ENCODE results near the gene LRRN4CL. TPM values are rescaled to one million over a fixed set of nuclear protein-coding genes. Genes with fewer than 3 reads are reported as not detected.
"Not testable (repeated sequence)": the region's sequence is repeated elsewhere in the genome, so short reads cannot be mapped to it uniquely, and the experiment has no call there.

Gene LRRN4CL
- not detected for polyA plus RNA-seq (2013, experiment 1 of 2)
- polyA plus RNA-seq (2013, experiment 2 of 2): 0.01 TPM

- Histone ChIP-seq H3K23ac (ENCODE audit: low read depth, low read length, poor library complexity) (peak within 1 kb of the TSS; percentile 65), H3K36me3 (replicated peaks in 1 of 2; ENCODE audit: control insufficient read depth in 2 of 2, insufficient read depth in 2 of 2, low read length in 2 of 2) (peaks cover 29 to 53% of the 10 kb centered on the region in 2 donors), H2BK12ac (ENCODE audit: low read length) (no peak within 1 kb of the TSS), H3K27me3 (ENCODE audit: control insufficient read depth in 3 of 3, insufficient read depth in 3 of 3, low read depth in 1 of 3, low read length in 3 of 3) (no peaks in the 10 kb centered on the region), H3K9ac (ENCODE audit: low read depth, low read length, poor library complexity) (no peak within 1 kb of the TSS), H3K14ac (ENCODE audit: low read length) (no peak within 1 kb of the TSS), H3K79me1 (ENCODE audit: low read depth, low read length) (no peaks in the 10 kb centered on the region), H2BK120ac (ENCODE audit: low read depth, low read length) (no peak within 1 kb of the TSS), H3K18ac (ENCODE audit: low read length) (no peak within 1 kb of the TSS), H3K9me3 (replicated peaks in 1 of 2; ENCODE audit: control insufficient read depth in 2 of 2, insufficient read depth in 1 of 2, low read depth in 1 of 2, low read length in 2 of 2) (no peaks in the 10 kb centered on the region), H3K4me3 (ENCODE audit: low read length in 2 of 2) (no peak within 1 kb of the TSS), H3K4me1 (ENCODE audit: control insufficient read depth in 2 of 2, insufficient read depth in 1 of 2, low read depth in 1 of 2, low read length in 2 of 2) (no peaks in the 10 kb centered on the region), H2BK15ac (ENCODE audit: low read length) (no peak within 1 kb of the TSS), H3K4me2 (ENCODE audit: insufficient read depth, low read length, poor library complexity, severe bottlenecking) (no peak within 1 kb of the TSS), H3K4ac (ENCODE audit: low read length) (no peak within 1 kb of the TSS), H4K91ac (ENCODE audit: low read depth, low read length, poor library complexity) (no peak within 1 kb of the TSS), H4K8ac (ENCODE audit: low read depth, low read length) (no peak within 1 kb of the TSS), H2BK5ac (ENCODE audit: low read length) (peak within 1 kb of the TSS; percentile 24), H2AK5ac (ENCODE audit: low read depth, low read length) (no peak within 1 kb of the TSS), H2AFZ (ENCODE audit: low read length) (no peak within 1 kb of the TSS), H3K27ac (replicated peaks; ENCODE audit: low read length) (no peak within 1 kb of the TSS)
- no peak for DNase-seq (ENCODE audit: low spot score)
- WGBS, 2 donors (ENCODE audit: extremely low coverage in 2 of 2, insufficient read length in 2 of 2, insufficient replicate concordance in 1 of 2): no CpG with 5 or more reads among the region's 11 CpGs
These were observed at the start of gene LRRN4CL for GRCh38 chr11:62689421-62690183. LRRN4CL (minus strand) TSS chr11:62689530; CDS start chr11:62688508, 1,022 bp downstream.

DNA sequence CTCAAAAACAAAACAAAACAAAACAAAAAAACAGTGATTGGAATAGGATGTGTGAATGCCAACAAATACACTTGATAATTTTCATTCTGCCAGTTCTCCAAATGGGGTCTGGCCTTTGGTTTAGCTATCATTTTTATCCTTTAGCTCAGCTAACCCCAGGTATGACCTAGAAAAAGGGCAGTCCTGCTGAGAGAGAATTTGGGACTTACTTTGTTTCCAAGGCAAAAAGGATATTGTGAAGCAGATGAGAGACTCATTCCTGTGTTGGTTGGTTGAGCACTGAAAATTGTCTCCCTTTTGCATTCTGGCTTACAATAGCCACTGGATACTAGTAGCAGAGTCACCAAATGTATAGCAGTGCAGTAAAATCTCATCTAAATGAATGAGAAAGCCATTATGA is 47.9 kb upstream of the LRRN4CL start:
- H2BK15ac ChIP-seq (ENCODE audit: low read length): no peak overlapping the region
- no peak overlapping the region for H3K4me2 ChIP-seq (ENCODE audit: insufficient read depth, low read length, poor library complexity, severe bottlenecking)
- no peak overlapping the region for H2BK120ac ChIP-seq (ENCODE audit: low read depth, low read length)
- peaks cover 14 to 80% of the 10 kb centered on the region in 2 donors for H3K36me3 ChIP-seq (replicated peaks in 1 of 2; ENCODE audit: control insufficient read depth in 2 of 2, insufficient read depth in 2 of 2, low read length in 2 of 2)
- no peaks in the 10 kb centered on the region for H3K4me1 ChIP-seq (ENCODE audit: control insufficient read depth in 2 of 2, insufficient read depth in 1 of 2, low read depth in 1 of 2, low read length in 2 of 2)
- H4K8ac ChIP-seq (ENCODE audit: low read depth, low read length): no peak overlapping the region
- no peak overlapping the region for H3K14ac ChIP-seq (ENCODE audit: low read length)
- no peak overlapping the region for H3K18ac ChIP-seq (ENCODE audit: low read length)
- no peak overlapping the region for H3K4ac ChIP-seq (ENCODE audit: low read length)
- no peak for DNase-seq (ENCODE audit: low spot score)
- H3K27ac ChIP-seq (replicated peaks; ENCODE audit: low read length): no peak overlapping the region
- no peak overlapping the region for H2BK12ac ChIP-seq (ENCODE audit: low read length)
- no peaks in the 10 kb centered on the region for H3K27me3 ChIP-seq (ENCODE audit: control insufficient read depth in 3 of 3, insufficient read depth in 3 of 3, low read depth in 1 of 3, low read length in 3 of 3)
- no peak overlapping the region for H2AFZ ChIP-seq (ENCODE audit: low read length)
- H3K4me3 ChIP-seq (ENCODE audit: low read length in 2 of 2): no peak overlapping the region
- H3K9me3 ChIP-seq (replicated peaks in 1 of 2; ENCODE audit: control insufficient read depth in 2 of 2, insufficient read depth in 1 of 2, low read depth in 1 of 2, low read length in 2 of 2): no peaks in the 10 kb centered on the region
- H3K9ac ChIP-seq (ENCODE audit: low read depth, low read length, poor library complexity): no peak overlapping the region
- no peak overlapping the region for H2BK5ac ChIP-seq (ENCODE audit: low read length)
- H4K91ac ChIP-seq (ENCODE audit: low read depth, low read length, poor library complexity): no peak overlapping the region
- H3K79me1 ChIP-seq (ENCODE audit: low read depth, low read length): peaks cover 4% of the 10 kb centered on the region
- H2AK5ac ChIP-seq (ENCODE audit: low read depth, low read length): no peak overlapping the region
- no peak overlapping the region for H3K23ac ChIP-seq (ENCODE audit: low read depth, low read length, poor library complexity)

DNA sequence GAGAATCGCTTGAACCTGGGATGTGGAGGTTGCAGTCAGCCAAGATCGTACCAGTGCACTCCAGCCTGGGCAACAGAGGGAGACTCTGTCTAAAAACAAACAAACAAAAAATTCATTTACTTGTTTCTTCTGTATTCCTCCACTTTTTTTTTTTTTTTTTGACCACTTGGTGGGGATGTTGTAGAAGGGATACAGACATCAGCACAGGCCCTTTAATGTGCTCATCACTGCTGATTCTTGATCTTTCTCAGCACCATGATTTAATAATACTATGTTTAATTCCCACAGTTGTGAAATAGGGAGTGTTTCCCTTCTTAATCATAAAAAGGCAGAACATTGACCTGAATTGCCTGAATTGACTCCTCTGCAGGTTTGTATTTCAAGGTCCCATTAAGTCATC is 43.5 kb upstream of the LRRN4CL start:
- H3K9me3 ChIP-seq (replicated peaks in 1 of 2; ENCODE audit: control insufficient read depth in 2 of 2, insufficient read depth in 1 of 2, low read depth in 1 of 2, low read length in 2 of 2): no peaks in the 10 kb centered on the region
- DNase-seq (ENCODE audit: low spot score): no peak
- H2BK15ac ChIP-seq (ENCODE audit: low read length): no peak overlapping the region
- H3K4me1 ChIP-seq (ENCODE audit: control insufficient read depth in 2 of 2, insufficient read depth in 1 of 2, low read depth in 1 of 2, low read length in 2 of 2): peaks cover 0 to 4% of the 10 kb centered on the region in 2 donors
- no peak overlapping the region for H2AK5ac ChIP-seq (ENCODE audit: low read depth, low read length)
- no peak overlapping the region for H4K91ac ChIP-seq (ENCODE audit: low read depth, low read length, poor library complexity)
- H3K14ac ChIP-seq (ENCODE audit: low read length): no peak overlapping the region
- H3K23ac ChIP-seq (ENCODE audit: low read depth, low read length, poor library complexity): no peak overlapping the region
- H2BK5ac ChIP-seq (ENCODE audit: low read length): no peak overlapping the region
- no peak overlapping the region for H3K9ac ChIP-seq (ENCODE audit: low read depth, low read length, poor library complexity)
- H2BK12ac ChIP-seq (ENCODE audit: low read length): no peak overlapping the region
- H2BK120ac ChIP-seq (ENCODE audit: low read depth, low read length): no peak overlapping the region
- no peaks in the 10 kb centered on the region for H3K27me3 ChIP-seq (ENCODE audit: control insufficient read depth in 3 of 3, insufficient read depth in 3 of 3, low read depth in 1 of 3, low read length in 3 of 3)
- H2AFZ ChIP-seq (ENCODE audit: low read length): no peak overlapping the region
- no peak overlapping the region for H3K27ac ChIP-seq (replicated peaks; ENCODE audit: low read length)
- peaks cover 8% of the 10 kb centered on the region for H3K79me1 ChIP-seq (ENCODE audit: low read depth, low read length)
- peaks cover 9 to 59% of the 10 kb centered on the region in 2 donors for H3K36me3 ChIP-seq (replicated peaks in 1 of 2; ENCODE audit: control insufficient read depth in 2 of 2, insufficient read depth in 2 of 2, low read length in 2 of 2)
- no CpG with 5 or more reads among the region's 2 CpGs for WGBS, 2 donors (ENCODE audit: extremely low coverage in 2 of 2, insufficient read length in 2 of 2, insufficient replicate concordance in 1 of 2)
- no peak overlapping the region for H4K8ac ChIP-seq (ENCODE audit: low read depth, low read length)
- no peak overlapping the region for H3K4me3 ChIP-seq (ENCODE audit: low read length in 2 of 2)
- H3K4ac ChIP-seq (ENCODE audit: low read length): no peak overlapping the region
- no peak overlapping the region for H3K4me2 ChIP-seq (ENCODE audit: insufficient read depth, low read length, poor library complexity, severe bottlenecking)
- no peak overlapping the region for H3K18ac ChIP-seq (ENCODE audit: low read length)

- not testable (repeated sequence) for H2BK15ac ChIP-seq (ENCODE audit: low read length); H4K8ac ChIP-seq (ENCODE audit: low read depth, low read length); H3K18ac ChIP-seq (ENCODE audit: low read length); H3K4ac ChIP-seq (ENCODE audit: low read length); H2BK12ac ChIP-seq (ENCODE audit: low read length); DNase-seq (ENCODE audit: low spot score); H2BK120ac ChIP-seq (ENCODE audit: low read depth, low read length); H3K9ac ChIP-seq (ENCODE audit: low read depth, low read length, poor library complexity); H3K27me3 ChIP-seq (ENCODE audit: control insufficient read depth in 3 of 3, insufficient read depth in 3 of 3, low read depth in 1 of 3, low read length in 3 of 3); H4K91ac ChIP-seq (ENCODE audit: low read depth, low read length, poor library complexity); H3K27ac ChIP-seq (replicated peaks; ENCODE audit: low read length); H3K4me1 ChIP-seq (ENCODE audit: control insufficient read depth in 2 of 2, insufficient read depth in 1 of 2, low read depth in 1 of 2, low read length in 2 of 2); H2BK5ac ChIP-seq (ENCODE audit: low read length); H3K23ac ChIP-seq (ENCODE audit: low read depth, low read length, poor library complexity); H3K14ac ChIP-seq (ENCODE audit: low read length); H3K79me1 ChIP-seq (ENCODE audit: low read depth, low read length); H3K9me3 ChIP-seq (replicated peaks in 1 of 2; ENCODE audit: control insufficient read depth in 2 of 2, insufficient read depth in 1 of 2, low read depth in 1 of 2, low read length in 2 of 2); H2AK5ac ChIP-seq (ENCODE audit: low read depth, low read length); H3K4me2 ChIP-seq (ENCODE audit: insufficient read depth, low read length, poor library complexity, severe bottlenecking); H2AFZ ChIP-seq (ENCODE audit: low read length)
- Histone ChIP-seq H3K36me3 (replicated peaks in 1 of 2; ENCODE audit: control insufficient read depth in 2 of 2, insufficient read depth in 2 of 2, low read length in 2 of 2) (peaks cover 5 to 46% of the 10 kb centered on the region in 2 donors), H3K4me3 (ENCODE audit: low read length in 2 of 2) (peak overlapping the region in 1 of 2 donors; percentile 92)
- no CpG with 5 or more reads among the region's 14 CpGs for WGBS, 2 donors (ENCODE audit: extremely low coverage in 2 of 2, insufficient read length in 2 of 2, insufficient replicate concordance in 1 of 2)
These were observed 40.7 kb upstream of the LRRN4CL start for GRCh38 chr11:62730076-62730475.
